ENCODE results near the gene DNAJB9.

The DNAJB9 gene

GRCh38 chr7:108580298-108580697, 10.6 kb downstream of the DNAJB9 start:
- Histone ChIP-seq H3K4me3 (ENCODE audit: insufficient read depth in 1 of 2, low read depth in 1 of 2, low read length in 2 of 2) (no peak overlapping the region), H3K27me3 (ENCODE audit: control insufficient read depth in 1 of 2, insufficient read depth in 1 of 2, low read length in 2 of 2) (no peaks in the 10 kb centered on the region), H3K79me1 (replicated peaks; ENCODE audit: low read length, poor library complexity, severe bottlenecking) (peaks cover 5% of the 10 kb centered on the region), H2BK15ac (ENCODE audit: low read depth, poor library complexity, severe bottlenecking) (no peak overlapping the region), H3K36me3 (ENCODE audit: control insufficient read depth in 1 of 2, insufficient read depth in 2 of 2, low read depth in 1 of 2, low read length in 2 of 2) (peaks cover 8 to 16% of the 10 kb centered on the region in 2 experiments), H4K91ac (ENCODE audit: low read length) (no peak overlapping the region), H3K23ac (ENCODE audit: low read length in 2 of 2) (no peak overlapping the region), H2AFZ (ENCODE audit: low read depth, low read length) (no peak overlapping the region), H2BK5ac (ENCODE audit: low read depth, low read length, poor library complexity, severe bottlenecking) (no peak overlapping the region), H3K14ac (ENCODE audit: low read length in 2 of 2) (no peak overlapping the region), H2BK12ac (ENCODE audit: low read length in 2 of 2) (no peak overlapping the region), H3K18ac (ENCODE audit: low read depth in 1 of 2, low read length in 2 of 2) (no peak overlapping the region), H3K9ac (ENCODE audit: low read length) (no peak overlapping the region), H3K4me1 (ENCODE audit: control insufficient read depth, insufficient read depth, low read depth, low read length) (no peaks in the 10 kb centered on the region), H2AK5ac (ENCODE audit: low read length, severe bottlenecking) (no peak overlapping the region), H3K4ac (ENCODE audit: low read depth in 1 of 2, low read length in 2 of 2) (no peak overlapping the region), H3K27ac (ENCODE audit: low read length, poor library complexity, severe bottlenecking) (no peak overlapping the region), H4K8ac (ENCODE audit: low read length) (no peak overlapping the region), H3K4me2 (ENCODE audit: low read length, poor library complexity, severe bottlenecking) (no peak overlapping the region), H3K9me3 (ENCODE audit: control insufficient read depth, low read length) (no peaks in the 10 kb centered on the region), H2BK120ac (ENCODE audit: low read depth, low read length) (no peak overlapping the region)
- 73% methylated on average over 5 of the region's 6 CpGs for WGBS
- DNase-seq: no peak

DNA sequence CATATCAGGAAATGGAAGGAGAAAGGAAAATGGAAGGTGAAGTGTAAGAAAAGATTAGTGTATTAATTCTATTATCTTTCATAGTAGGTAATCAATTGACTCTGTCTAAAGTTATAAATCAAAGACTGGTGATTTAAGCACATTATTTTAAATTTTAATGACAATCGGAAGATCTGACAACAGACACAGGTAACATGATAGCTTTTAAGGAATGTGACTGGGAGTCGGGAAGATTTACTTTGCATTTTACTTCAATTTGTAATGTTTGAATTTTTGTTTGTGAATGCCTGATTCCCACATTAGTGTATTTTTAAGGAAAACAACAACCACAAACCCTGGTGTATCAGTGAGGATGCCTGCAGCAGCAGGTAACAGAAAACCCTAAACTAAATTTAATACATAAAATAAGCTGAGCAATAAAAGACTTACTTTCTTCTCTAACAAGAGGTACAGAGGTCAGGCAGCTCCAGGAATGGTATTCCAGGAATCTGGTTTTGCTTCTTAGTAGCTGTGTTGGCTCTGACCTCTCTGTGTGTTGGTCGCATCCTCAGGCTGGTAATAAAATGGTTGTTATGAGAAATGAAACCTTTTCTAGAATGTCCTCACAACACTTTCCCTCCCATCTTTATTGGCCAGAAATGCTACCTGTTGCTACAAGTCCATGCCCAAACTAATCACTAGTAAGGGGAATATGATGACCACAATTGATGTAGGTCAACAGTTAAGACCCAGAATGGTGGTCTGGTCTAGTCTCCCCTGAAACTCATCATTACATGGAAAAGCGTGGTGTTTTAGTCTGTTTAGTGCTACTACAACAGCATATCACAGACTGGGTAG, 12.2 kb downstream of the DNAJB9 start:
- Histone ChIP-seq H3K14ac (ENCODE audit: low read length in 2 of 2) (no peak overlapping the region), H2BK120ac (ENCODE audit: low read depth, low read length) (no peak overlapping the region), H4K8ac (ENCODE audit: low read length) (no peak overlapping the region), H2BK5ac (ENCODE audit: low read depth, low read length, poor library complexity, severe bottlenecking) (no peak overlapping the region), H4K91ac (ENCODE audit: low read length) (no peak overlapping the region), H3K4me1 (ENCODE audit: control insufficient read depth, insufficient read depth, low read depth, low read length) (no peaks in the 10 kb centered on the region), H3K4me3 (ENCODE audit: insufficient read depth in 1 of 2, low read depth in 1 of 2, low read length in 2 of 2) (no peak overlapping the region), H2AK5ac (ENCODE audit: low read length, severe bottlenecking) (peak overlapping the region; percentile 63), H2BK15ac (ENCODE audit: low read depth, poor library complexity, severe bottlenecking) (no peak overlapping the region), H2BK12ac (ENCODE audit: low read length in 2 of 2) (no peak overlapping the region), H3K4me2 (ENCODE audit: low read length, poor library complexity, severe bottlenecking) (no peak overlapping the region), H3K27ac (ENCODE audit: low read length, poor library complexity, severe bottlenecking) (peak overlapping the region; percentile 70), H3K79me1 (replicated peaks; ENCODE audit: low read length, poor library complexity, severe bottlenecking) (peaks cover 1% of the 10 kb centered on the region), H3K9ac (ENCODE audit: low read length) (no peak overlapping the region), H3K18ac (ENCODE audit: low read depth in 1 of 2, low read length in 2 of 2) (no peak overlapping the region), H3K4ac (ENCODE audit: low read depth in 1 of 2, low read length in 2 of 2) (no peak overlapping the region), H3K23ac (ENCODE audit: low read length in 2 of 2) (no peak overlapping the region), H3K36me3 (ENCODE audit: control insufficient read depth in 1 of 2, insufficient read depth in 2 of 2, low read depth in 1 of 2, low read length in 2 of 2) (peaks cover 8 to 11% of the 10 kb centered on the region in 2 experiments), H3K9me3 (ENCODE audit: control insufficient read depth, low read length) (no peaks in the 10 kb centered on the region), H3K27me3 (ENCODE audit: control insufficient read depth in 1 of 2, insufficient read depth in 1 of 2, low read length in 2 of 2) (peaks cover 0 to 9% of the 10 kb centered on the region in 2 experiments), H2AFZ (ENCODE audit: low read depth, low read length) (no peak overlapping the region)
- peak; percentile 15 for DNase-seq
- WGBS: 100% methylated on average over 1 of the region's 4 CpGs

DNA sequence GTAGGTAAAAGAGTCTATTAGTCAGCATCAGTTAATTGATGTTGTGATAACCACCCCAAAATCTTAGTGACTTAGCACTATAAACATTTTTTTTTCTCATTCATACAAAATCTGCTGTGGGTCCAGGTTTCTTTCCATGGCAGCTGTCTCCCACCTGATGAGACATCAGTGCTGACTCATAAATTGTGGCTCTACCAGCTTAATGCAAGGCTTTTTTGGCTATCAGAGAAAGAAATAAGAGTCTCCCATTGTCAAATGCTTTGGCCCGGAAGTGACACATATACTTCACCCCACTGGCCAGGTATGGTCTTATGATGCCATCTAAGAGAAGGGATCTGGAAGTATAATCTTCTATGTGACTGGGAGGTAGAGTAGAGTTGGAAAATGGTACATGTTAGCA, 14.5 kb downstream of the DNAJB9 start:
- Histone ChIP-seq H3K4me1 (ENCODE audit: control insufficient read depth, insufficient read depth, low read depth, low read length) (peaks cover 1% of the 10 kb centered on the region), H3K18ac (ENCODE audit: low read depth in 1 of 2, low read length in 2 of 2) (no peak overlapping the region), H2BK15ac (ENCODE audit: low read depth, poor library complexity, severe bottlenecking) (no peak overlapping the region), H3K27me3 (ENCODE audit: control insufficient read depth in 1 of 2, insufficient read depth in 1 of 2, low read length in 2 of 2) (peaks cover 0 to 9% of the 10 kb centered on the region in 2 experiments), H2BK5ac (ENCODE audit: low read depth, low read length, poor library complexity, severe bottlenecking) (no peak overlapping the region), H3K36me3 (ENCODE audit: control insufficient read depth in 1 of 2, insufficient read depth in 2 of 2, low read depth in 1 of 2, low read length in 2 of 2) (peaks cover 4 to 5% of the 10 kb centered on the region in 2 experiments), H3K27ac (ENCODE audit: low read length, poor library complexity, severe bottlenecking) (no peak overlapping the region), H2BK12ac (ENCODE audit: low read length in 2 of 2) (no peak overlapping the region), H3K4ac (ENCODE audit: low read depth in 1 of 2, low read length in 2 of 2) (no peak overlapping the region), H2AFZ (ENCODE audit: low read depth, low read length) (no peak overlapping the region), H4K8ac (ENCODE audit: low read length) (no peak overlapping the region), H4K91ac (ENCODE audit: low read length) (no peak overlapping the region), H3K79me1 (replicated peaks; ENCODE audit: low read length, poor library complexity, severe bottlenecking) (no peaks in the 10 kb centered on the region), H3K4me3 (ENCODE audit: insufficient read depth in 1 of 2, low read depth in 1 of 2, low read length in 2 of 2) (no peak overlapping the region), H3K4me2 (ENCODE audit: low read length, poor library complexity, severe bottlenecking) (no peak overlapping the region), H3K9me3 (ENCODE audit: control insufficient read depth, low read length) (no peaks in the 10 kb centered on the region), H2BK120ac (ENCODE audit: low read depth, low read length) (no peak overlapping the region), H3K14ac (ENCODE audit: low read length in 2 of 2) (no peak overlapping the region), H3K9ac (ENCODE audit: low read length) (no peak overlapping the region), H3K23ac (ENCODE audit: low read length in 2 of 2) (no peak overlapping the region), H2AK5ac (ENCODE audit: low read length, severe bottlenecking) (no peak overlapping the region)
- 100% methylated on average over 1 of the region's 1 CpG for WGBS
- DNase-seq: no peak

DNA sequence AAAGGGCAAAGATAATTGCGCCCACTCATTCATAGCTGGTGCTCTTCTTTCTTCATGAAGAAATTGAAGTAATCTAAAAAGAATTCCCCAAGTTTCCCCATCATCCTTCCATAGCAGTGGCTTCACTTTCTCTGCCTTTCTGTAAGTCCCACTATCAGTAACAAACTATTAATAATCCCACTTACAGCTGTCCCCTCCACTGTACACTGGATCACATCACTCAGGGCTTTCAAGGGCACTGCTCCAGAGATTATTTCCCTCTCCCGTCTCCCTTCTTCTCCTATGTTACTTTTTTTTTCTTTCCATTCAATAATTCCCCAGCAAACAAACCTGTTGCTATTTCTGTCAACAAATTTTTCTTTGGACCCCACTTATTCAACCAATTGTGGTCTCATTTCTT, 16.2 kb downstream of the DNAJB9 start:
- DNase-seq: no peak
- no peak overlapping the region for H3K4me2 ChIP-seq (ENCODE audit: low read length, poor library complexity, severe bottlenecking)
- peaks cover 4% of the 10 kb centered on the region for H3K4me1 ChIP-seq (ENCODE audit: control insufficient read depth, insufficient read depth, low read depth, low read length)
- no peak overlapping the region for H3K9ac ChIP-seq (ENCODE audit: low read length)
- no peak overlapping the region for H2BK120ac ChIP-seq (ENCODE audit: low read depth, low read length)
- no peak overlapping the region for H3K14ac ChIP-seq (ENCODE audit: low read length in 2 of 2)
- no peak overlapping the region for H2AK5ac ChIP-seq (ENCODE audit: low read length, severe bottlenecking)
- no peak overlapping the region for H3K4ac ChIP-seq (ENCODE audit: low read depth in 1 of 2, low read length in 2 of 2)
- H2BK12ac ChIP-seq (ENCODE audit: low read length in 2 of 2): no peak overlapping the region
- H3K23ac ChIP-seq (ENCODE audit: low read length in 2 of 2): no peak overlapping the region
- H2BK5ac ChIP-seq (ENCODE audit: low read depth, low read length, poor library complexity, severe bottlenecking): no peak overlapping the region
- 85% methylated on average over 2 of the region's 2 CpGs for WGBS
- no peaks in the 10 kb centered on the region for H3K79me1 ChIP-seq (replicated peaks; ENCODE audit: low read length, poor library complexity, severe bottlenecking)
- no peaks in the 10 kb centered on the region for H3K9me3 ChIP-seq (ENCODE audit: control insufficient read depth, low read length)
- no peak overlapping the region for H4K8ac ChIP-seq (ENCODE audit: low read length)
- H4K91ac ChIP-seq (ENCODE audit: low read length): no peak overlapping the region
- H3K27me3 ChIP-seq (ENCODE audit: control insufficient read depth in 1 of 2, insufficient read depth in 1 of 2, low read length in 2 of 2): peaks cover 0 to 9% of the 10 kb centered on the region in 2 experiments
- H3K36me3 ChIP-seq (ENCODE audit: control insufficient read depth in 1 of 2, insufficient read depth in 2 of 2, low read depth in 1 of 2, low read length in 2 of 2): no peaks in the 10 kb centered on the region
- no peak overlapping the region for H2AFZ ChIP-seq (ENCODE audit: low read depth, low read length)
- H3K27ac ChIP-seq (ENCODE audit: low read length, poor library complexity, severe bottlenecking): no peak overlapping the region
- H3K4me3 ChIP-seq (ENCODE audit: insufficient read depth in 1 of 2, low read depth in 1 of 2, low read length in 2 of 2): no peak overlapping the region
- H3K18ac ChIP-seq (ENCODE audit: low read depth in 1 of 2, low read length in 2 of 2): no peak overlapping the region
- no peak overlapping the region for H2BK15ac ChIP-seq (ENCODE audit: low read depth, poor library complexity, severe bottlenecking)
